Neural cell (in vitro differentiated cells): ENCODE data around the gene CLDN15. TPM values are rescaled to one million over a fixed set of nuclear protein-coding genes. Genes with fewer than 3 reads are reported as not detected.
"Not testable (repeated sequence)": the region's sequence is repeated elsewhere in the genome, so short reads cannot be mapped to it uniquely, and the experiment has no call there.

Experiments
- H2AFZ ChIP-seq: fragments of 200-600, 300-800 bp; sonication (generic), shearing (Covaris generic); 2 replicates; pipeline ENCODE4 v1.6.0; 2014; ENCODE audit warnings: low read depth, mild to moderate bottlenecking, antibody characterized with exemption, low read length, moderate library complexity
- H3F3A ChIP-seq: fragments of 200-600 bp; shearing (Covaris generic); 2 replicates; pipeline ENCODE4 v1.6.1; 2016; ENCODE audit warnings: mild to moderate bottlenecking, moderate library complexity, mixed read lengths, antibody characterized with exemption, low read length; ENCODE audit not compliant: insufficient read depth, poor library complexity, severe bottlenecking
- H3K27ac ChIP-seq: fragments of 200-600, 300-800 bp; sonication (generic), shearing (Covaris generic); 2 replicates; pipeline ENCODE4 v1.5.1; 2014; ENCODE audit warnings: mild to moderate bottlenecking, low read length, moderate library complexity
- H3K27me3 ChIP-seq: fragments of 300-800, 200-600 bp; sonication (generic), shearing (Covaris generic); 2 replicates; pipeline ENCODE4 v1.6.0; 2014; ENCODE audit warnings: mild to moderate bottlenecking, low read depth, low read length, moderate library complexity; ENCODE audit not compliant: insufficient read depth
- H3K36me3 ChIP-seq: fragments of 300-800, 200-600 bp; sonication (generic), shearing (Covaris generic); 2 replicates; pipeline ENCODE4 v1.5.1; 2014; ENCODE audit warnings: mild to moderate bottlenecking, antibody characterized with exemption, low read length, moderate library complexity; ENCODE audit not compliant: insufficient read depth
- H3K4me2 ChIP-seq: fragments of 300-800, 200-600 bp; sonication (generic), shearing (Covaris generic); 2 replicates; pipeline ENCODE4 v1.6.0; 2014; ENCODE audit warnings: mild to moderate bottlenecking, low read length
- H3K4me3 ChIP-seq: fragments of 300-800, 200-600 bp; sonication (generic), shearing (Covaris generic); 2 replicates; pipeline ENCODE4 v1.5.1; 2014; ENCODE audit warnings: mild to moderate bottlenecking, low read length, moderate library complexity
- H3K79me2 ChIP-seq: fragments of 200-600 bp; shearing (Covaris generic); replicated peaks from 2 replicates; pipeline ENCODE4 v1.6.0; 2014; ENCODE audit warnings: mild to moderate bottlenecking, low read length, moderate library complexity; ENCODE audit not compliant: insufficient read depth
- H3K9ac ChIP-seq: fragments of 300-800, 200-600 bp; sonication (generic), shearing (Covaris generic); 2 replicates; pipeline ENCODE4 v1.6.1; 2016; ENCODE audit warnings: mild to moderate bottlenecking, low read length, mixed read lengths
- H3K9me2 ChIP-seq: fragments of 200-600 bp; shearing (Covaris generic); 2 replicates; pipeline ENCODE4 v1.6.1; 2016; ENCODE audit warnings: mild to moderate bottlenecking, low read length, mixed read lengths; ENCODE audit not compliant: insufficient read depth
- H3K9me3 ChIP-seq: fragments of 200-600, 300-800 bp; sonication (generic), shearing (Covaris generic); 2 replicates; pipeline ENCODE4 v1.6.1; 2016; ENCODE audit warnings: mild to moderate bottlenecking, mixed run types, low read length, moderate library complexity, mixed read lengths
- H4K20me1 ChIP-seq: fragments of 200-600 bp; shearing (Covaris generic); 2 replicates; pipeline ENCODE4 v1.6.1; 2016; ENCODE audit warnings: mild to moderate bottlenecking, mixed run types; ENCODE audit not compliant: insufficient read depth
- CTCF ChIP-seq: fragments of 450-650 bp; IDR thresholded peaks from 2 replicates; pipeline ENCODE4 v1.5.1; 2014; ENCODE audit warnings: antibody characterized with exemption, mild to moderate bottlenecking, moderate library complexity; ENCODE audit not compliant: poor library complexity, severe bottlenecking
- EP300 ChIP-seq: fragments of 450-650 bp; conservative IDR thresholded peaks from 2 replicates; pipeline ENCODE4 v1.6.1; 2014; ENCODE audit warnings: antibody characterized with exemption, mild to moderate bottlenecking, moderate library complexity; ENCODE audit not compliant: poor library complexity, severe bottlenecking
- EZH2 ChIP-seq: fragments of 200-600, 300-800 bp; shearing (Covaris generic), sonication (generic); IDR thresholded peaks from 2 replicates; pipeline ENCODE4 v1.6.1; 2014; ENCODE audit warnings: antibody characterized with exemption, low read length, borderline replicate concordance, mild to moderate bottlenecking; ENCODE audit not compliant: insufficient read depth, poor library complexity, severe bottlenecking
- MXI1 ChIP-seq: fragments of 450-650 bp; conservative IDR thresholded peaks from 2 replicates; pipeline ENCODE4 v1.6.1; 2014; ENCODE audit warnings: antibody characterized with exemption, mild to moderate bottlenecking; ENCODE audit not compliant: poor library complexity, severe bottlenecking
- POLR2AphosphoS5 ChIP-seq: IDR thresholded peaks from 2 replicates; pipeline ENCODE4 v1.6.1; 2012
- RAD21 ChIP-seq: fragments of 450-650 bp; conservative IDR thresholded peaks from 2 replicates; pipeline ENCODE4 v1.6.1; 2014; ENCODE audit warnings: antibody characterized with exemption, mild to moderate bottlenecking, moderate library complexity
- REST ChIP-seq: IDR thresholded peaks from 2 replicates; pipeline ENCODE4 v1.6.1; 2012; ENCODE audit warnings: borderline replicate concordance
- SMC3 ChIP-seq: fragments of 450-650 bp; conservative IDR thresholded peaks from 2 replicates; pipeline ENCODE4 v1.6.1; 2014; ENCODE audit warnings: antibody characterized with exemption, mild to moderate bottlenecking, moderate library complexity; ENCODE audit not compliant: poor library complexity
- TAF1 ChIP-seq: IDR thresholded peaks from 2 replicates; pipeline ENCODE4 v1.6.1; 2012; ENCODE audit warnings: low read depth
- polyA plus RNA-seq: library from polyadenylated mRNA; depleted of rRNA; stranded (reverse); fragments of >200 nt; gene quantifications from 2 replicates; pipeline ENCODE4 v1.2.3, GENCODE V29; 2014

Gene CLDN15
- polyA plus RNA-seq, 1 donor from 2014 or later: 10.9 TPM

DNA sequence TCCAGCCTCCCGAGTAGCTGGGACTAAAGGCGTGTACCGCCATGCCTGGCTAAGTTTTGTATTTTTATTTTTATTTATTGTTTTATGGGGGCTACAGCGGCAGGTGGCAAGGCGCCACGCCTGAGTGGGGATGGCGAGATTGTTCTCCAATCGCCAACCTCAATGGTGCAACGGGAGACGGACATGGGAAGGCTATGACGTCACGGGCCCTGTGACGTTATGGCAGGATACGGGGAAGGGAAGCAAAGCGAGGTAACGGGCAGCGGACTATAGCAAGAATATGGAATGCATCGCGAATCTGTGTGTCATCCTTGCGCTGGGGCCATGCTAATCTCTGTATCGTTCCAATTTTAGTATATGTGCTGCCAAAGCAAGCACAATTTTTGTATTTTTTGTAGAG is 32.1 kb upstream of the CLDN15 start:
- H3K4me3 ChIP-seq: no peak overlapping the region
- no peaks in the 10 kb centered on the region for H3K9me3 ChIP-seq
- no peaks in the 10 kb centered on the region for H4K20me1 ChIP-seq
- H3K27ac ChIP-seq: no peak overlapping the region
- no peaks in the 10 kb centered on the region for H3F3A ChIP-seq
- H3K79me2 ChIP-seq: no peaks in the 10 kb centered on the region
- H3K9ac ChIP-seq: no peak overlapping the region
- H3K27me3 ChIP-seq: no peaks in the 10 kb centered on the region
- no peaks in the 10 kb centered on the region for H3K36me3 ChIP-seq
- no peak overlapping the region for H2AFZ ChIP-seq
- no peak overlapping the region for H3K4me2 ChIP-seq
- no peaks in the 10 kb centered on the region for H3K9me2 ChIP-seq
- TF ChIP-seq RAD21: no peak
- TF ChIP-seq MXI1: no peak
- TF ChIP-seq TAF1: no peak

DNA sequence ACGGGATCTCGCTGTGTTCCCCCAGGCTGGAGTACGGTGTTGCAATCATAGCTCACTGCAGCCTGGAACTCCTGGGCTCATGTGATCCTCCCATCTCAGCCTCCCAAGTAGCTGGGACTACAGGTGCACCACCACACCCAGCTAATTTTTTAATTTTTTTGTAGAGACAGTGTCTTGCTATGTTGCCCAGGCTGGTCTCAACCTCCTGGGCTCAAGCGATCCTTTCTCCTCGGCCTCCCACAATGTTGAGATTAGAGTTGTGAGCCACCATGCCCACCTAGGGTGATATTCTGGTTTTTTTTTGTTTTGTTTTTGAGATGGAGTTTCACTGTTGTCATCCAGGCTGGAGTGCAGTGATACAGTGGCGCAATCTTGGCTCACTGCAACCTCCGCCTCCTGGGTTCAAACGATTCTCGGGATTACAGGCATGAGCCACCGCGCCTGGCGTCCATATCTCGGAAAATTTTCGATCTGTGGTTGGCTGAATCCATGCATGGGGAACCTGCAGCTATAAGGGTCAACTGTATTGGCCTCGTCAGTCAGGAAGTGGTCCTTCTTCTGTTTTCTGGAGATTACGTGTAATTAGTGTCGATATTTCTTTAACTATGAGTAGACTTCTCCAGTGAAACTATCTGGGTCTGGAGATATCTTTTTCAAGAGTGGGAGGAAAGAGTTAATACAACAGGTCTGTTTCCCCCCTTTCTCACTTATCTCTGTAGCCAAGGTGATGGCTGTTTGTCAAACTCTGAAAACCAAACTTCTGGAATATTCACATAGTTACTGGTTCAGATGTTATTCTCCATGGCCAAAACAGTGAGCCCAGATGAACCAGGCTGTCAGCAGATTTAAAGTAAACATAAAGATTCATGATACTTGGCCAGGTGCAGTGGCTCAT is 28.3 kb upstream of the CLDN15 start:
- Histone ChIP-seq H3K36me3 (no peaks in the 10 kb centered on the region), H4K20me1 (no peaks in the 10 kb centered on the region), H3K9ac (no peak overlapping the region), H3K4me2 (no peak overlapping the region), H3K27me3 (no peaks in the 10 kb centered on the region), H3F3A (no peaks in the 10 kb centered on the region), H3K27ac (no peak overlapping the region), H3K4me3 (no peak overlapping the region), H3K9me3 (no peaks in the 10 kb centered on the region), H2AFZ (no peak overlapping the region), H3K9me2 (no peaks in the 10 kb centered on the region), H3K79me2 (no peaks in the 10 kb centered on the region)
- TF ChIP-seq RAD21: no peak
- no peak for TF ChIP-seq EP300
- TF ChIP-seq REST: no peak
- TF ChIP-seq POLR2AphosphoS5: no peak
- no peak for TF ChIP-seq MXI1
- no peak for TF ChIP-seq TAF1
- no peak for TF ChIP-seq EZH2
- TF ChIP-seq SMC3: no peak
- no peak for TF ChIP-seq CTCF

GRCh38 chr7:101264102-101264706 is 26.6 kb upstream of the CLDN15 start:
- H3K27me3 ChIP-seq, H3K4me3 ChIP-seq, H2AFZ ChIP-seq, H3K36me3 ChIP-seq, H3K9ac ChIP-seq, H3K79me2 ChIP-seq, H3K9me2 ChIP-seq, H3F3A ChIP-seq, H3K27ac ChIP-seq, H3K9me3 ChIP-seq, H3K4me2 ChIP-seq, H4K20me1 ChIP-seq: not testable (repeated sequence)
